WERI-Rb-1 (cell line): ENCODE measurements around the gene SMIM14.

ENCODE experiments used
- DNase-seq: peaks from one replicate; pipeline ENCODE4 v3.0.0-alpha.2; 2020
- H3K27ac ChIP-seq: fragments of 250-450 bp; sonication (Bioruptor Pico); 2 replicates; pipeline ENCODE4 v1.5.1; 2020; ENCODE audit warnings: mild to moderate bottlenecking, moderate library complexity
- H3K27me3 ChIP-seq: fragments of 250-450 bp; sonication (Bioruptor Pico); 2 replicates; pipeline ENCODE4 v1.5.1; 2021; ENCODE audit warnings: mild to moderate bottlenecking, low read depth, moderate library complexity; ENCODE audit not compliant: insufficient read depth, severe bottlenecking
- H3K36me3 ChIP-seq: fragments of 250-450 bp; sonication (Bioruptor Pico); 2 replicates; pipeline ENCODE4 v1.5.1; 2020; ENCODE audit warnings: mild to moderate bottlenecking, moderate library complexity
- H3K4me3 ChIP-seq: 2 replicates; pipeline ENCODE4 v1.5.1; 2011; ENCODE audit warnings: low read depth, mild to moderate bottlenecking, control low read depth, low read length
- H3K9me3 ChIP-seq: fragments of 250-450 bp; sonication (Bioruptor Pico); 2 replicates; pipeline ENCODE4 v1.5.1; 2021; ENCODE audit warnings: mild to moderate bottlenecking, moderate library complexity; ENCODE audit not compliant: severe bottlenecking
- TF ChIP-seq, protein P1 (sequence below): IDR thresholded peaks from 2 replicates; pipeline ENCODE4 v1.5.1; 2011; ENCODE audit warnings: low read depth, mild to moderate bottlenecking, control low read depth, inconsistent platforms, low read length

Gene SMIM14

DNA sequence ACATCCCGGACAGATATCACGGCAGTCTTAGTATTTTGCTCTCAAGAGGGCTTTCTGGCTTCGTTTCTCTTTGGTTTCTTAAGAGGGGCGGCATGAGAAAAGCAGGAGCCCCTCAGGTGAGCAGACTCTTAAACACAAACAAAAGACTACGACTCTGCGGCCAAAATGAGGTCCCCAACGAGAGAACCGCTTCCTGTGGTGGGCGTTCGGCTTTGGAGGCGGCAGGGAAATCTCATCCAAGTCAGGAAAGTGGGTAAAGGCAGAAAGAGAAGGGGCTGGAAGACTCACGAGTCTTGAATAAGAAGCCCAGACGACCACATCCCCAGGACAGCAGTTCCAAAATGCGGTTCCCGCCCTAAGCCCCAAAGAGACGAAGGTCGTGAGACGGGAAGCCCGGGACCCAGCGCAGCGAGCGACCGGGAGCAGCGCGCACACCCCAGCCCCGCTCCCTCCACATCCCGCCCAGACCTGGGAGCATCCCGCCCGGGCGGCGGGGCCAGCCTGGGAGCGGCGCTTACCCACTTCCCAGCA lies 111.8 kb downstream of the SMIM14 start:
- no peak for DNase-seq
- TF ChIP-seq, protein P1, sequence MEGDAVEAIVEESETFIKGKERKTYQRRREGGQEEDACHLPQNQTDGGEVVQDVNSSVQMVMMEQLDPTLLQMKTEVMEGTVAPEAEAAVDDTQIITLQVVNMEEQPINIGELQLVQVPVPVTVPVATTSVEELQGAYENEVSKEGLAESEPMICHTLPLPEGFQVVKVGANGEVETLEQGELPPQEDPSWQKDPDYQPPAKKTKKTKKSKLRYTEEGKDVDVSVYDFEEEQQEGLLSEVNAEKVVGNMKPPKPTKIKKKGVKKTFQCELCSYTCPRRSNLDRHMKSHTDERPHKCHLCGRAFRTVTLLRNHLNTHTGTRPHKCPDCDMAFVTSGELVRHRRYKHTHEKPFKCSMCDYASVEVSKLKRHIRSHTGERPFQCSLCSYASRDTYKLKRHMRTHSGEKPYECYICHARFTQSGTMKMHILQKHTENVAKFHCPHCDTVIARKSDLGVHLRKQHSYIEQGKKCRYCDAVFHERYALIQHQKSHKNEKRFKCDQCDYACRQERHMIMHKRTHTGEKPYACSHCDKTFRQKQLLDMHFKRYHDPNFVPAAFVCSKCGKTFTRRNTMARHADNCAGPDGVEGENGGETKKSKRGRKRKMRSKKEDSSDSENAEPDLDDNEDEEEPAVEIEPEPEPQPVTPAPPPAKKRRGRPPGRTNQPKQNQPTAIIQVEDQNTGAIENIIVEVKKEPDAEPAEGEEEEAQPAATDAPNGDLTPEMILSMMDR: no peak
- peaks cover 4% of the 10 kb centered on the region for H3K9me3 ChIP-seq
- H3K4me3 ChIP-seq: peak overlapping the region; percentile 79
- H3K36me3 ChIP-seq: peaks cover 15% of the 10 kb centered on the region
- H3K27ac ChIP-seq: peak overlapping the region; percentile 87
- H3K27me3 ChIP-seq: no peaks in the 10 kb centered on the region

DNA sequence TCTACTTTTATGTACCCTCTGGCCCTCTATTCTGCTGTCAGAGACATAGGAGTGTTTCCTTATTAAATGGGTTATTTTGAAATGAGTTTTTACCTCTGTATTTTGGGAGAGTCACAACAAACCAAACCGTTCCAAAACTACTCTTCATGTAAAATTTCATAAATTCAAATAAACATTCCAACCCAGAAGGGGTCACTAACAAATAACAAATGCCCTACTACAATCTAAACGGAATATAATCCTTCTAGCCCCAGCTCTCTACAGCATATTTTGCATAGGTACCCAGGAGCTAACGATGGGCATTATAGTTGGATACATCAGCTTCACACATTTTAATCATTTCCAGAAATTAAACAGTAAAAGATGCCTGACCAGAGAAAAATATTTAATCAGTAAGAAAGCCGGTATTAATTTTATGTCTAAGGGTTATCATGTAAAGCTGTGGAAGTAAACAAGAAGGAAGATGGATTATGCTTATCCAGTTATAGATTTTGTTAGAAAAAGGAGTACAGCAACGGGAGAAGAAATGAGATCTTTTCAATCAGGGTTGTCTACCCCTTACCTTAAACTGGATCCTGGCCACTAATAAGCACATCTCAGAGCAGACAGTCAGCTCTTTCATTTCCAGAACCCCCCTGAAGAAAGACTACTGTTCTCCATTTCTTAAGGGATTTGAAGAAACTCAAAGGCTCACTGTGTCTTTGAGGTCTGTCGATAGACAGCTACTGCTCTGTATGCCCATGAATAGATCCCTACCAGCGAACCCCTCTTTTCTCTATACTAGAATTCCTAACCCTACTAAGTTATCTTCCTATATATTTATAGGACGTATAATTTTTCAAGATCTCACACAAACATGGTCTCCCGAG lies 112.6 kb downstream of the SMIM14 start:
- TF ChIP-seq, protein P1: no peak
- Histone ChIP-seq H3K9me3 (peaks cover 4% of the 10 kb centered on the region), H3K36me3 (peaks cover 14% of the 10 kb centered on the region), H3K27me3 (no peaks in the 10 kb centered on the region), H3K4me3 (peak overlapping the region; percentile 79), H3K27ac (peak overlapping the region; percentile 87)
- no peak for DNase-seq

DNA sequence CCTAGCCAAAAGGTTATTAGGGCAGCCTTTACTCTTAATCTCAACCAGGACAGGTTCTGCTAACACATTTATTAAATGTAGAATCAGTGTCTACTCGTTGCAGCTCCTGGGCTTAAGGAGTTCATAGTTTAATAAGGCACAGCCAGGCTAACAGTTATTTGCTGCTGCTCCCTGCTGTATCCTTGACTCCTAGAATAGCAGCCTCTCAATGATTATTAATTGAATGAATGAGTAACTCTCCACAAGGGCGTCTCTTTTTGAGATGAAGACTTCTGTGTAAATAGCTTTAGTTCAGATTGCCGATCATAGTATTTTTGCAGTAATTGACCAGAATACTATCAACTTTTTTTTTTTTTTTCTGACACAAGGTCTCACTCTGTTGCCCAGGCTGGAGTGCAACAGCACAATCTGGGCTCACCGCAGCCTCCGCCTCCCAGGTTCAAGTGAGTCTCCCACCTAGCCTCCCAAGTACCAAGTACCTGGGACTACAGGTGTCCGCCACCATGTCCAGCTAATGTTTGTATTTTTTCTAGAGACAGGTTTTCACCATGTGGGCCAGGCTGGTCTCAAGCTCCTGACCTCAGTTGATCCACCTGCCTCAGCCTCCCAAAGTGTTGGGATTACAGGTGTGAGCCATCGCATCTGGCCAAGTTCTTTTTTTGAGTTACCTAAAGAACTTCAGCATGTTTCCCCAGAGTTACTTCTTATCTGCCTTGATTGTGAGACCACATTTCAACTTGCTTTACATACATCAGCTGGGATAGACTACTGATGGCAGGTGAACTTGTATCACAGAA lies 114.3 kb downstream of the SMIM14 start:
- no peak overlapping the region for H3K4me3 ChIP-seq
- H3K36me3 ChIP-seq: peaks cover 17% of the 10 kb centered on the region
- TF ChIP-seq, protein P1: no peak
- no peaks in the 10 kb centered on the region for H3K9me3 ChIP-seq
- H3K27ac ChIP-seq: no peak overlapping the region
- no peak for DNase-seq
- H3K27me3 ChIP-seq: no peaks in the 10 kb centered on the region

DNA sequence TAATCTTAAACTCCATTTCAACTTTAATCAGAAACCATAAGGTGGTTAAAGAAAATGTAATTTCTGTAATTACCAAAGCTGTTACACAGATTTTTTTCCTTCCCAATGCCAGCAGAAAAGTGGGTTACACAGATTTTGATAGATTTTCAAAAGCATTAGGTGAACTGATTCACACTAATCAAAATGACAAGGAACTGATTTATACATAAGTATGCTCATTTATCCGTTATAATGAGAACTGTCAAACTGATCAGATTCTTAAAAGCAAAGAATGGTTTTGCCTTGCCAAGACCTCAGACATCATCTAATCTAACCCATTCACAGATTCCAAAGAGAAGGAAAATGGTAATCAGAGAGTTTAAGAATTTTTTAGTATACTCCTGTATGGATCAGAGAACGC lies 116.6 kb downstream of the SMIM14 start:
- no peak for DNase-seq
- Histone ChIP-seq H3K27ac (no peak overlapping the region), H3K4me3 (no peak overlapping the region), H3K27me3 (no peaks in the 10 kb centered on the region), H3K36me3 (peaks cover 35% of the 10 kb centered on the region), H3K9me3 (no peaks in the 10 kb centered on the region)
- TF ChIP-seq, protein P1: no peak

DNA sequence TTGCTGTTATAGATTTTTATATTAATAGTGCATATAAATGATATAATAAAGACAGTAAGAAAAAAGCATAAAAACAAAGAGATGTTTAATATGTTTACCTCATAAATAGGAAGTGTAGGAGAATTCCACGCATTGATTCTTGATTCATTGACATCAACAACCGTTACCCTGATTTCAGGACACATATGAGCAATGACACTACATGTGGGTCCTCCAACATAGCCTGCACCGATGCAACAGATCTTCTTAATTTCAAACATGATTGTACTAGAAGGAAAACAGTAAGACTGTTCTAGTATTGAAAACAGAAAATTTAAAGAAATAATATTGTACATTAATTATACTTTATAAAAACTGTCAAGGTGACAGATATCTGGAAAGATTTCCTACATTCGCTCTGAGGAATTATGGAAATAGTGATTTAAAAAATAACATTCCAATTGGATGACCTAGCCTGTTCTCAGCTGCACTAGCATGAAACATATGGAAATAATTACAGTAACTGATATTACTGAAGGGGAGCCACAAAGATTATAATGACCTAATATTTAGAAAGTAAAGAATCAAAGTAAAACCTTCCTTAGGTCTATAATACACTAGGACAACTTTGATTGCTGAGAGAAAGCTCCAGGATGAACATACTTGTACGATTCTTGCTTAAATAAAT lies 117.3 kb downstream of the SMIM14 start:
- TF ChIP-seq, protein P1: no peak
- no peaks in the 10 kb centered on the region for H3K9me3 ChIP-seq
- H3K27me3 ChIP-seq: no peaks in the 10 kb centered on the region
- no peak overlapping the region for H3K27ac ChIP-seq
- H3K36me3 ChIP-seq: peaks cover 33% of the 10 kb centered on the region
- H3K4me3 ChIP-seq: no peak overlapping the region
- DNase-seq: no peak
